ENCODE data around the gene LINGO3.

GRCh38 chr19:2334426-2334825 is 26.5 kb upstream of the LINGO3 start:
- no peak for TF ChIP-seq POLR2AphosphoS5 (IDR thresholded peaks at IDR 0.05)
- TF ChIP-seq, protein P1, sequence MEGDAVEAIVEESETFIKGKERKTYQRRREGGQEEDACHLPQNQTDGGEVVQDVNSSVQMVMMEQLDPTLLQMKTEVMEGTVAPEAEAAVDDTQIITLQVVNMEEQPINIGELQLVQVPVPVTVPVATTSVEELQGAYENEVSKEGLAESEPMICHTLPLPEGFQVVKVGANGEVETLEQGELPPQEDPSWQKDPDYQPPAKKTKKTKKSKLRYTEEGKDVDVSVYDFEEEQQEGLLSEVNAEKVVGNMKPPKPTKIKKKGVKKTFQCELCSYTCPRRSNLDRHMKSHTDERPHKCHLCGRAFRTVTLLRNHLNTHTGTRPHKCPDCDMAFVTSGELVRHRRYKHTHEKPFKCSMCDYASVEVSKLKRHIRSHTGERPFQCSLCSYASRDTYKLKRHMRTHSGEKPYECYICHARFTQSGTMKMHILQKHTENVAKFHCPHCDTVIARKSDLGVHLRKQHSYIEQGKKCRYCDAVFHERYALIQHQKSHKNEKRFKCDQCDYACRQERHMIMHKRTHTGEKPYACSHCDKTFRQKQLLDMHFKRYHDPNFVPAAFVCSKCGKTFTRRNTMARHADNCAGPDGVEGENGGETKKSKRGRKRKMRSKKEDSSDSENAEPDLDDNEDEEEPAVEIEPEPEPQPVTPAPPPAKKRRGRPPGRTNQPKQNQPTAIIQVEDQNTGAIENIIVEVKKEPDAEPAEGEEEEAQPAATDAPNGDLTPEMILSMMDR (IDR thresholded peaks at IDR 0.05) = no peak
